T-cell (primary cell): ENCODE measurements around the gene XAGE5. TPM values are rescaled to one million over a fixed set of nuclear protein-coding genes. Genes with fewer than 3 reads are reported as not detected.
"Not testable (repeated sequence)": the region's sequence is repeated elsewhere in the genome, so short reads cannot be mapped to it uniquely, and the experiment has no call there.

Experiments used
- ATAC-seq, 4 experiments: fragments of 200-7000 bp in 3 of 4; fragments of 150-1000 bp in 1 of 4; cut with Tn5 transposase; replicated peaks in 1 of 4; 1 replicate in 3 of 4; 2 replicates in 1 of 4; pipeline ENCODE4 v1.10.0; 2021; ENCODE audit warnings: moderate library complexity in 3 of 4, mild to moderate bottlenecking in 2 of 4, moderate number of reproducible peaks in 1 of 4
- CTCF ChIA-PET, 2 donors: fragments of 300-600 bp; sonication (Branson Sonifier 250); formaldehyde crosslinking; loops; one replicate each; lab custom pipeline; 2022; ENCODE audit warnings: antibody characterized with exemption in 2 of 2; lab: Charles Lee
- POLR2A ChIA-PET, 2 donors: fragments of 300-600 bp; sonication (Branson Sonifier 250); formaldehyde crosslinking; loops; one replicate each; lab custom pipeline; 2022; ENCODE audit warnings: antibody characterized with exemption in 2 of 2; lab: Charles Lee
- DNase-seq, 35 experiments: peaks; one replicate each; pipeline versions ENCODE4 v3.0.0 to v3.0.0-alpha.2; 2013 to 2023
- H3K27ac ChIP-seq: one replicate; pipeline ENCODE4 v1.5.1; 2013; ENCODE audit warnings: low read length
- H3K27me3 ChIP-seq, 2 experiments: replicated peaks in 1 of 2; 1 replicate in 1 of 2; 2 replicates in 1 of 2; pipeline versions ENCODE4 v1.6.1 to v1.7.0; 2013; ENCODE audit warnings: low read length in 1 of 2, mixed read lengths in 1 of 2; ENCODE audit not compliant: control insufficient read depth in 2 of 2, insufficient read depth in 2 of 2; ENCODE audit errors: extremely low read depth in 1 of 2
- H3K36me3 ChIP-seq, 2 donors: 1 replicate in 1 of 2; 2 replicates in 1 of 2; pipeline versions ENCODE4 v1.6.1 to v1.7.0; 2013; ENCODE audit warnings: low read length in 1 of 2; ENCODE audit not compliant: control insufficient read depth in 2 of 2, insufficient read depth in 1 of 2; ENCODE audit errors: extremely low read depth in 1 of 2
- H3K4me1 ChIP-seq, 2 experiments: 1 replicate in 1 of 2; 2 replicates in 1 of 2; pipeline versions ENCODE4 v1.6.1 to v1.7.0; 2013; ENCODE audit warnings: low read length in 2 of 2, mixed read lengths in 1 of 2; ENCODE audit not compliant: insufficient read depth in 2 of 2, control insufficient read depth in 1 of 2; ENCODE audit errors: extremely low read depth in 1 of 2
- H3K4me3 ChIP-seq, 2 donors: 1 replicate in 1 of 2; 2 replicates in 1 of 2; pipeline versions ENCODE4 v1.5.1 to v1.7.0; 2013; ENCODE audit warnings: mild to moderate bottlenecking in 2 of 2, low read length in 1 of 2, moderate library complexity in 1 of 2; ENCODE audit not compliant: control insufficient read depth in 1 of 2; ENCODE audit errors: extremely low read depth in 1 of 2
- H3K9me3 ChIP-seq: 2 replicates; pipeline ENCODE4 v1.7.0; 2013
- H3K27ac Mint-ChIP-seq, 2 donors: one replicate each; pipeline ENCODE4 v1.8.0; 2020 to 2021; ENCODE audit warnings: mild to moderate bottlenecking in 2 of 2, mixed read lengths in 2 of 2
- H3K27me3 Mint-ChIP-seq, 2 donors: one replicate each; pipeline ENCODE4 v1.8.0; 2021 to 2022; ENCODE audit warnings: mixed read lengths in 2 of 2
- H3K36me3 Mint-ChIP-seq: one replicate; pipeline ENCODE4 v1.8.0; 2021; ENCODE audit warnings: mixed read lengths
- H3K4me1 Mint-ChIP-seq, 3 donors: one replicate each; pipeline ENCODE4 v1.8.0; 2020 to 2022; ENCODE audit warnings: mixed read lengths in 3 of 3, mild to moderate bottlenecking in 1 of 3
- H3K4me3 Mint-ChIP-seq, 3 donors: one replicate each; pipeline ENCODE4 v1.8.0; 2020 to 2022; ENCODE audit warnings: mild to moderate bottlenecking in 3 of 3, mixed read lengths in 3 of 3, moderate library complexity in 3 of 3
- H3K9me3 Mint-ChIP-seq, 3 donors: one replicate each; pipeline ENCODE4 v1.8.0; 2020 to 2022; ENCODE audit warnings: mixed read lengths in 3 of 3
- WGBS: methylation state at CpG from one replicate; pipeline ENCODE4 v1.1.5; 2013; ENCODE audit warnings: missing lambda C conversion rate; ENCODE audit not compliant: insufficient coverage; 5-methylcytosine and 5-hydroxymethylcytosine counted together
- total RNA-seq, 35 experiments: library from RNA in 6 of 35; stranded (reverse) in 6 of 35; fragments of 120-200 nt in 1 of 35; gene quantifications; one replicate each; pipeline versions ENCODE4 v1.2.1 to v1.2.4 and lab custom pipeline; 2013 to 2026

XAGE5 gene
- total RNA-seq, 5 donors from 2014 or later (not counting 1 experiment from before 2014, with no cell fraction given) = not detected

- H3K9me3 Mint-ChIP-seq = no peaks in the 10 kb centered on the region
- ChIA-PET POLR2A (no interaction called here), CTCF (no interaction called here)
- H3K27ac Mint-ChIP-seq = no peak overlapping the region
- no peak overlapping the region for H3K4me3 ChIP-seq
- H3K4me1 ChIP-seq = no peaks in the 10 kb centered on the region
- ATAC-seq (no peak), DNase-seq (no peak)
- H3K9me3 ChIP-seq = no peaks in the 10 kb centered on the region
- WGBS = no CpG with 5 or more reads among the region's 11 CpGs
- peaks cover 0 to 3% of the 10 kb centered on the region in 2 experiments for H3K27me3 ChIP-seq
- no peaks in the 10 kb centered on the region for H3K36me3 ChIP-seq
- H3K4me3 Mint-ChIP-seq = no peak overlapping the region
- H3K27ac ChIP-seq = no peak overlapping the region
- H3K27me3 Mint-ChIP-seq = peaks cover 2 to 31% of the 10 kb centered on the region in 2 donors
- no peaks in the 10 kb centered on the region for H3K36me3 Mint-ChIP-seq
- no peaks in the 10 kb centered on the region for H3K4me1 Mint-ChIP-seq
These were observed 10.1 kb downstream of the XAGE5 start for GRCh38 chrX:52821079-52821760.

DNA sequence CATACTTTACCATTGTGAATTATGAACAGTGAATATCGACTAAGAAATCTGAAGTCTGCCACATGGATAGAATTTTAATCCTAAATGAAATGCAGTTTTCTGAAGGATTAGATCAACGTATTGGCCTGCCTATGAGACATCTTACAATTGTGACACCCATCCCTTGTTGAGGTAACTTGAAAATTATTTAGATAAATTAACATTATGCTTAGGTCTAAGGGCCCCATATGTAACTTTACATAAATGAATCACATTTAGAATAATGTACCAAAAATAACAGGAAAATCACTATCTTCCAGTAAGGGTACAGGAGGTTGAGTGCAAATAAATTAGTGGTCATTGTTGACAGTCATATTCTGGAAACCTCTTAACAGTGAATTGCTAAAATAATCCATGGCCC, 13.5 kb downstream of the XAGE5 start:
- Mint-ChIP-seq H3K27me3 (peaks cover 2 to 9% of the 10 kb centered on the region in 2 donors), H3K4me1 (no peaks in the 10 kb centered on the region), H3K4me3 (no peak overlapping the region), H3K9me3 (no peaks in the 10 kb centered on the region), H3K36me3 (no peaks in the 10 kb centered on the region), H3K27ac (no peak overlapping the region)
- ChIA-PET CTCF (no interaction called here), POLR2A (no interaction called here)
- Histone ChIP-seq H3K36me3 (no peaks in the 10 kb centered on the region), H3K4me3 (no peak overlapping the region), H3K9me3 (no peaks in the 10 kb centered on the region), H3K27ac (no peak overlapping the region), H3K27me3 (no peaks in the 10 kb centered on the region), H3K4me1 (no peaks in the 10 kb centered on the region)
- WGBS = no CpG with 5 or more reads among the region's 2 CpGs
- DNase-seq (no peak), ATAC-seq (no peak)

- no peaks in the 10 kb centered on the region for H3K36me3 ChIP-seq
- no peaks in the 10 kb centered on the region for H3K36me3 Mint-ChIP-seq
- H3K4me3 ChIP-seq = no peak overlapping the region
- ATAC-seq = no peak
- no peaks in the 10 kb centered on the region for H3K9me3 Mint-ChIP-seq
- H3K4me1 Mint-ChIP-seq = no peaks in the 10 kb centered on the region
- no peak overlapping the region for H3K4me3 Mint-ChIP-seq
- ChIA-PET CTCF (no interaction called here), POLR2A (no interaction called here)
- 50% methylated on average over 1 of the region's 3 CpGs for WGBS
- H3K27me3 Mint-ChIP-seq = peaks cover 1 to 23% of the 10 kb centered on the region in 2 donors
- H3K27ac ChIP-seq = no peak overlapping the region
- H3K4me1 ChIP-seq = no peaks in the 10 kb centered on the region
- no peak for DNase-seq
- peaks cover 0 to 4% of the 10 kb centered on the region in 2 experiments for H3K27me3 ChIP-seq
- no peaks in the 10 kb centered on the region for H3K9me3 ChIP-seq
- H3K27ac Mint-ChIP-seq = no peak overlapping the region
These were observed 19.5 kb downstream of the XAGE5 start for GRCh38 chrX:52830551-52830950.

GRCh38 chrX:52839137-52839536, 28.1 kb downstream of the XAGE5 start:
- ChIA-PET POLR2A (no interaction called here), CTCF (no interaction called here)
- Histone ChIP-seq H3K36me3 (no peaks in the 10 kb centered on the region), H3K9me3 (no peaks in the 10 kb centered on the region), H3K27me3 (no peaks in the 10 kb centered on the region), H3K27ac (no peak overlapping the region), H3K4me3 (no peak overlapping the region), H3K4me1 (no peaks in the 10 kb centered on the region)
- Mint-ChIP-seq H3K4me1 (no peaks in the 10 kb centered on the region), H3K36me3 (no peaks in the 10 kb centered on the region), H3K9me3 (no peaks in the 10 kb centered on the region), H3K4me3 (no peak overlapping the region), H3K27ac (no peak overlapping the region), H3K27me3 (peaks cover 0 to 8% of the 10 kb centered on the region in 2 donors)
- WGBS = no CpG with 5 or more reads among the region's 2 CpGs
- no peak for ATAC-seq
- DNase-seq = no peak

GRCh38 chrX:52843619-52844018, 32.5 kb downstream of the XAGE5 start:
- H3K36me3 Mint-ChIP-seq, H3K36me3 ChIP-seq, H3K4me1 ChIP-seq, H3K4me3 Mint-ChIP-seq, H3K4me3 ChIP-seq, H3K9me3 Mint-ChIP-seq, POLR2A ChIA-PET, H3K4me1 Mint-ChIP-seq, CTCF ChIA-PET, H3K27me3 ChIP-seq, DNase-seq, H3K27ac Mint-ChIP-seq, H3K27ac ChIP-seq, ATAC-seq, H3K9me3 ChIP-seq: not testable (repeated sequence)
- WGBS = no CpG with 5 or more reads among the region's 3 CpGs
- H3K27me3 Mint-ChIP-seq = peaks cover 6 to 34% of the 10 kb centered on the region in 2 donors

DNA sequence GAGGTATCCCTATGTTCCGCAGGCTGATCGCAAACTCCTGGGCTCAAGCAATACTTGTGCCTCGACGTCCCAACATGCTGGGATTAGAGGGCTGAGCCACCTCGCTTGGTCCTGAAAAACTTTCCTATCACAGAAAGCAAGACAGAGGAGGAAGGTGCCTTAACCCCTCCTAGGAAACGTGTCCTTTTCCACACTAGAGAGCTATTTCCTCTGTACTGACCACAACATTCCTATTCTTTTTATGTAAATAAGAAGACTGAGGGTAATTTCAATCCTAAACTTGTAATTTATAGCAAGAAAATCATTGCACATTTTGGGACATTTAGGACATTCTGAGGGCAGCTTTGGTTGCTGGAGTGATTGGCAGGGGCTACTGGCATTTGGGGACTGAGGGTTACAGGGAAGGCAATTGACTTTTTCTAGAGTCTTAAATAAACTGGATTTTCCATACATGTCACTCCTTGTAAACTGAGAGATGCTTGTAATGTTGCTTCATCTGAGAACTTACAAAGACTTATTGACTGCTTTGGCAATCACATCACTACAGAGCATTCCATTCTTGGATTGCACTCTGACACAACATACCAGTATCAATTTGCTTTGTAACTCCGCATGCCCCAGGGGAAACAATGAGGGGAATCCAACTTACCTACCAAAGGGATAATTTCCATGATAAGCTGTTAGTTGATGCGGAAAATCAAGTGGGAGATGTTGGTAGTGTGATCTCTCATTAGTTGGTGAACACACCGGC, 41.2 kb downstream of the XAGE5 start:
- H3K9me3 Mint-ChIP-seq = no peaks in the 10 kb centered on the region
- DNase-seq (no peak), ATAC-seq (no peak)
- no peaks in the 10 kb centered on the region for H3K36me3 ChIP-seq
- no peaks in the 10 kb centered on the region for H3K36me3 Mint-ChIP-seq
- H3K4me3 Mint-ChIP-seq = no peak overlapping the region
- ChIA-PET CTCF (interaction anchor here in 1 of 2 donors (0.5 kb wide), 1 partner anchor 1243 kb away, joined by 3 read pairs; no protein-coding TSS in a partner anchor), POLR2A (no interaction called here)
- peaks cover 0 to 9% of the 10 kb centered on the region in 2 experiments for H3K27me3 ChIP-seq
- H3K4me3 ChIP-seq = no peak overlapping the region
- WGBS = no CpG with 5 or more reads among the region's 9 CpGs
- no peak overlapping the region for H3K27ac Mint-ChIP-seq
- H3K27me3 Mint-ChIP-seq = peaks cover 16 to 49% of the 10 kb centered on the region in 2 donors
- H3K4me1 Mint-ChIP-seq = no peaks in the 10 kb centered on the region
- H3K9me3 ChIP-seq = no peaks in the 10 kb centered on the region
- no peak overlapping the region for H3K27ac ChIP-seq
- H3K4me1 ChIP-seq = no peaks in the 10 kb centered on the region
